Activated naive CD8-positive, alpha-beta T cell treated with anti-CD3 and anti-CD28 coated beads for 36 hours (primary cell): Measurements from ENCODE around the gene ENTPD2. TPM values are rescaled to one million over a fixed set of nuclear protein-coding genes. Genes with fewer than 3 reads are reported as not detected.
A peak's percentile ranks its signal among the peaks of the same experiment; 100 is the strongest.
"Not testable (repeated sequence)": the region's sequence is repeated elsewhere in the genome, so short reads cannot be mapped to it uniquely, and the experiment has no call there.

ENCODE experiments used
- DNase-seq: peaks from one replicate; pipeline ENCODE4 v3.0.0; 2021
- H3K27ac Mint-ChIP-seq: one replicate; pipeline ENCODE4 v1.8.0; 2022; ENCODE audit warnings: mild to moderate bottlenecking, moderate library complexity, mixed read lengths
- H3K27me3 Mint-ChIP-seq: one replicate; pipeline ENCODE4 v1.8.0; 2022; ENCODE audit warnings: mild to moderate bottlenecking, mixed read lengths
- H3K36me3 Mint-ChIP-seq: one replicate; pipeline ENCODE4 v1.8.0; 2021; ENCODE audit warnings: mild to moderate bottlenecking, mixed read lengths
- H3K4me1 Mint-ChIP-seq: one replicate; pipeline ENCODE4 v1.8.0; 2021; ENCODE audit warnings: mixed read lengths
- H3K4me3 Mint-ChIP-seq: one replicate; pipeline ENCODE4 v1.8.0; 2022; ENCODE audit warnings: mild to moderate bottlenecking, moderate library complexity, mixed read lengths
- H3K9me3 Mint-ChIP-seq: one replicate; pipeline ENCODE4 v1.8.0; 2022; ENCODE audit warnings: mixed read lengths
- total RNA-seq, 2 experiments: library from RNA; stranded (reverse); gene quantifications; one replicate each; pipeline ENCODE4 v1.2.3, GENCODE V29; 2021

Gene ENTPD2
- total RNA-seq, 2 experiments from 2014 or later: not detected

GRCh38 chr9:137070906-137071275 is 17.0 kb upstream of the ENTPD2 start:
- Mint-ChIP-seq H3K4me3 (peak overlapping the region; percentile 74), H3K9me3 (no peaks in the 10 kb centered on the region), H3K4me1 (peaks cover 8% of the 10 kb centered on the region), H3K36me3 (no peaks in the 10 kb centered on the region), H3K27me3 (peaks cover 4% of the 10 kb centered on the region), H3K27ac (peak overlapping the region; percentile 46)
- DNase-seq: no peak

GRCh38 chr9:137070201-137070905 is 16.5 kb upstream of the ENTPD2 start, which contains the start of gene SAPCD2:
SAPCD2 (minus strand) TSS chr9:137070557; CDS start chr9:137070460, 97 bp downstream.
- Mint-ChIP-seq H3K36me3 (no peaks in the 10 kb centered on the region), H3K27me3 (peaks cover 4% of the 10 kb centered on the region), H3K4me1 (peaks cover 8% of the 10 kb centered on the region), H3K27ac (peak within 1 kb of the TSS; percentile 46), H3K4me3 (peak within 1 kb of the TSS; percentile 74), H3K9me3 (no peaks in the 10 kb centered on the region)
- peak; percentile 89 for DNase-seq

- Mint-ChIP-seq H3K27ac (no peak overlapping the region), H3K9me3 (no peaks in the 10 kb centered on the region), H3K4me1 (peaks cover 8% of the 10 kb centered on the region), H3K36me3 (no peaks in the 10 kb centered on the region), H3K27me3 (peaks cover 4% of the 10 kb centered on the region), H3K4me3 (peak overlapping the region; percentile 66)
- DNase-seq: no peak
These were observed 15.7 kb upstream of the ENTPD2 start for GRCh38 chr9:137069508-137070091.

- Mint-ChIP-seq H3K4me3 (peak overlapping the region; percentile 66), H3K4me1 (peaks cover 11% of the 10 kb centered on the region), H3K36me3 (peaks cover 3% of the 10 kb centered on the region), H3K27me3 (peaks cover 4% of the 10 kb centered on the region), H3K27ac (no peak overlapping the region), H3K9me3 (no peaks in the 10 kb centered on the region)
- no peak for DNase-seq
These were observed 15.0 kb upstream of the ENTPD2 start for GRCh38 chr9:137068539-137069507.

- DNase-seq: peak; percentile 88
- Mint-ChIP-seq H3K27ac (no peak overlapping the region), H3K27me3 (peaks cover 4% of the 10 kb centered on the region), H3K9me3 (no peaks in the 10 kb centered on the region), H3K4me3 (peak overlapping the region; percentile 56), H3K36me3 (peaks cover 3% of the 10 kb centered on the region), H3K4me1 (peaks cover 11% of the 10 kb centered on the region)
These were observed 14.1 kb upstream of the ENTPD2 start for GRCh38 chr9:137067860-137068538.

GRCh38 chr9:137066096-137066861 is 12.4 kb upstream of the ENTPD2 start:
- Mint-ChIP-seq H3K36me3 (peaks cover 3% of the 10 kb centered on the region), H3K4me1 (peaks cover 11% of the 10 kb centered on the region), H3K9me3 (no peaks in the 10 kb centered on the region), H3K27ac (no peak overlapping the region), H3K4me3 (no peak overlapping the region), H3K27me3 (peaks cover 4% of the 10 kb centered on the region)
- DNase-seq: no peak

GRCh38 chr9:137065336-137065967 is 11.6 kb upstream of the ENTPD2 start:
- Mint-ChIP-seq H3K9me3 (no peaks in the 10 kb centered on the region), H3K36me3 (peaks cover 3% of the 10 kb centered on the region), H3K4me3 (no peak overlapping the region), H3K27ac (no peak overlapping the region), H3K27me3 (peaks cover 4% of the 10 kb centered on the region), H3K4me1 (peaks cover 7% of the 10 kb centered on the region)
- DNase-seq: no peak

GRCh38 chr9:137064880-137065164 is 11.0 kb upstream of the ENTPD2 start:
- Mint-ChIP-seq H3K27ac (no peak overlapping the region), H3K27me3 (peaks cover 4% of the 10 kb centered on the region), H3K9me3 (no peaks in the 10 kb centered on the region), H3K4me1 (peaks cover 7% of the 10 kb centered on the region), H3K36me3 (peaks cover 3% of the 10 kb centered on the region), H3K4me3 (no peak overlapping the region)
- DNase-seq: no peak

- Mint-ChIP-seq H3K4me1 (peaks cover 7% of the 10 kb centered on the region), H3K4me3 (no peak overlapping the region), H3K27ac (no peak overlapping the region), H3K27me3 (peaks cover 4% of the 10 kb centered on the region), H3K9me3 (no peaks in the 10 kb centered on the region), H3K36me3 (peaks cover 3% of the 10 kb centered on the region)
- peak; percentile 60 for DNase-seq
These were observed 10.4 kb upstream of the ENTPD2 start for GRCh38 chr9:137064027-137064879.

GRCh38 chr9:137063311-137064026 is 9.6 kb upstream of the ENTPD2 start:
- H3K27ac Mint-ChIP-seq: no peak overlapping the region
- no peak for DNase-seq

GRCh38 chr9:137062798-137063197 is 8.9 kb upstream of the ENTPD2 start:
- H3K27me3 Mint-ChIP-seq, H3K9me3 Mint-ChIP-seq: not testable (repeated sequence)

More at GRCh38 chr9:137063311-137064026, 9.6 kb upstream of the ENTPD2 start:
- H3K36me3 Mint-ChIP-seq: peaks cover 3% of the 10 kb centered on the region
- no peak overlapping the region for H3K4me3 Mint-ChIP-seq
- peaks cover 4% of the 10 kb centered on the region for H3K27me3 Mint-ChIP-seq
- H3K4me1 Mint-ChIP-seq: peaks cover 7% of the 10 kb centered on the region
- no peaks in the 10 kb centered on the region for H3K9me3 Mint-ChIP-seq

GRCh38 chr9:137062384-137062783 is 8.5 kb upstream of the ENTPD2 start:
- Mint-ChIP-seq H3K9me3 (no peaks in the 10 kb centered on the region), H3K4me1 (peaks cover 3% of the 10 kb centered on the region), H3K27me3 (no peaks in the 10 kb centered on the region), H3K36me3 (peaks cover 3% of the 10 kb centered on the region), H3K4me3 (no peak overlapping the region), H3K27ac (no peak overlapping the region)
- DNase-seq: no peak

More at GRCh38 chr9:137062798-137063197, 8.9 kb upstream of the ENTPD2 start:
- H3K36me3 Mint-ChIP-seq, H3K4me1 Mint-ChIP-seq, DNase-seq, H3K27ac Mint-ChIP-seq, H3K4me3 Mint-ChIP-seq: not testable (repeated sequence)
